KMS-11 (cell line): ENCODE results near the gene ARID4B.
A peak's percentile ranks its signal among the peaks of the same experiment; 100 is the strongest.
"Not testable (repeated sequence)": the region's sequence is repeated elsewhere in the genome, so short reads cannot be mapped to it uniquely, and the experiment has no call there.

Experiments
- H2AFZ ChIP-seq: fragments of 200-600 bp; sonication (generic); 2 replicates; pipeline ENCODE4 v1.6.1; 2016; ENCODE audit warnings: antibody characterized with exemption, mixed run types, low read depth
- H3K27ac ChIP-seq: fragments of 200-600 bp; sonication (generic); 2 replicates; pipeline ENCODE4 v1.6.1; 2016; ENCODE audit warnings: mild to moderate bottlenecking, mixed run types
- H3K27me3 ChIP-seq: fragments of 200-600 bp; sonication (generic); 2 replicates; pipeline ENCODE4 v1.6.1; 2017; ENCODE audit warnings: mild to moderate bottlenecking, low read depth, mixed run types, moderate library complexity; ENCODE audit not compliant: insufficient read depth
- H3K36me3 ChIP-seq: fragments of 200-600 bp; sonication (generic); 2 replicates; pipeline ENCODE4 v1.6.1; 2017; ENCODE audit warnings: mild to moderate bottlenecking, mixed run types; ENCODE audit not compliant: insufficient read depth
- H3K4me1 ChIP-seq: fragments of 200-600 bp; sonication (generic); 2 replicates; pipeline ENCODE4 v1.6.1; 2016; ENCODE audit warnings: mild to moderate bottlenecking, low read depth, mixed run types; ENCODE audit not compliant: poor library complexity, severe bottlenecking
- H3K4me2 ChIP-seq: fragments of 200-600 bp; sonication (generic); 2 replicates; pipeline ENCODE4 v1.7.0; 2016; ENCODE audit warnings: mild to moderate bottlenecking, mixed run types
- H3K4me3 ChIP-seq: fragments of 200-600 bp; sonication (generic); IDR thresholded peaks from 2 replicates; pipeline ENCODE4 v1.6.1; 2017; ENCODE audit warnings: low read depth, low read length, mixed read lengths; ENCODE audit not compliant: insufficient read depth
- H3K79me2 ChIP-seq: fragments of 200-600 bp; sonication (generic); 2 replicates; pipeline ENCODE4 v1.6.1; 2016; ENCODE audit warnings: low read depth, mixed run types; ENCODE audit not compliant: insufficient read depth
- H3K9ac ChIP-seq: fragments of 200-600 bp; sonication (generic); 2 replicates; pipeline ENCODE4 v1.6.1; 2016; ENCODE audit warnings: mild to moderate bottlenecking, mixed run types
- H4K20me1 ChIP-seq: fragments of 200-600 bp; sonication (generic); 2 replicates; pipeline ENCODE4 v1.6.1; 2016; ENCODE audit warnings: mild to moderate bottlenecking, mixed run types; ENCODE audit not compliant: insufficient read depth
- CTCF ChIP-seq: fragments of 200-600 bp; sonication (generic); conservative IDR thresholded peaks from 2 replicates; pipeline ENCODE4 v1.6.1; 2017; ENCODE audit warnings: low read depth, mild to moderate bottlenecking, antibody characterized with exemption, low read length, moderate library complexity, mixed read lengths

ARID4B gene

GRCh38 chr1:235259133-235259778 is 68.7 kb downstream of the ARID4B start:
- Histone ChIP-seq H3K27ac (peak overlapping the region; percentile 53), H4K20me1 (no peaks in the 10 kb centered on the region)

GRCh38 chr1:235258068-235258467 is 69.9 kb downstream of the ARID4B start:
- H4K20me1 ChIP-seq, H3K4me3 ChIP-seq, H3K36me3 ChIP-seq, H3K27me3 ChIP-seq, H3K9ac ChIP-seq, H2AFZ ChIP-seq: not testable (repeated sequence)
- Histone ChIP-seq H3K4me2 (peak overlapping the region; percentile 54; the same call in 1 of the 2 replicates), H3K79me2 (peaks cover 32% of the 10 kb centered on the region), H3K27ac (peak overlapping the region; percentile 53; the same call in 1 of the 2 replicates), H3K4me1 (peaks cover 44% of the 10 kb centered on the region)

More at GRCh38 chr1:235259133-235259778, 68.7 kb downstream of the ARID4B start:
- peaks cover 47% of the 10 kb centered on the region for H3K4me1 ChIP-seq
- H3K9ac ChIP-seq: no peak overlapping the region; the same call in 1 of the 2 replicates
- no peak for TF ChIP-seq CTCF
- H3K27me3 ChIP-seq: no peaks in the 10 kb centered on the region
- peaks cover 44% of the 10 kb centered on the region for H3K79me2 ChIP-seq
- H3K36me3 ChIP-seq: no peaks in the 10 kb centered on the region
- H3K4me2 ChIP-seq: peak overlapping the region; percentile 54
- no peak overlapping the region for H3K4me3 ChIP-seq
- H2AFZ ChIP-seq: no peak overlapping the region

GRCh38 chr1:235254721-235255120 is 73.3 kb downstream of the ARID4B start:
- peaks cover 25% of the 10 kb centered on the region for H3K4me1 ChIP-seq
- no peak overlapping the region for H3K9ac ChIP-seq
- peaks cover 20% of the 10 kb centered on the region for H3K79me2 ChIP-seq
- H3K36me3 ChIP-seq: no peaks in the 10 kb centered on the region
- H2AFZ ChIP-seq: no peak overlapping the region
- no peak overlapping the region for H3K4me2 ChIP-seq
- no peaks in the 10 kb centered on the region for H3K27me3 ChIP-seq
- no peak for TF ChIP-seq CTCF
- no peak overlapping the region for H3K4me3 ChIP-seq
- no peaks in the 10 kb centered on the region for H4K20me1 ChIP-seq
- H3K27ac ChIP-seq: no peak overlapping the region

GRCh38 chr1:235253219-235253962 is 74.6 kb downstream of the ARID4B start:
- Histone ChIP-seq H3K4me3 (no peak overlapping the region), H3K27me3 (no peaks in the 10 kb centered on the region), H2AFZ (no peak overlapping the region), H3K79me2 (peaks cover 20% of the 10 kb centered on the region), H3K36me3 (no peaks in the 10 kb centered on the region), H4K20me1 (no peaks in the 10 kb centered on the region), H3K9ac (no peak overlapping the region), H3K4me1 (peaks cover 12% of the 10 kb centered on the region), H3K4me2 (no peak overlapping the region), H3K27ac (no peak overlapping the region)
- TF ChIP-seq CTCF: peak; percentile 89

- no peak for TF ChIP-seq CTCF
- Histone ChIP-seq H3K36me3 (no peaks in the 10 kb centered on the region), H3K27me3 (no peaks in the 10 kb centered on the region), H3K4me1 (peaks cover 12% of the 10 kb centered on the region), H3K27ac (no peak overlapping the region), H2AFZ (no peak overlapping the region), H3K9ac (no peak overlapping the region), H3K4me3 (no peak overlapping the region), H3K4me2 (no peak overlapping the region), H3K79me2 (peaks cover 8% of the 10 kb centered on the region; the same call in 1 of the 2 replicates), H4K20me1 (no peaks in the 10 kb centered on the region)
Observed at GRCh38 chr1:235250430-235250829, 77.5 kb downstream of the ARID4B start.
